Urinary bladder (tissue), 4 donors: ENCODE data around the gene KRTAP10-6. TPM values are rescaled to one million over a fixed set of nuclear protein-coding genes. Genes with fewer than 3 reads are reported as not detected.
"Not testable (repeated sequence)": the region's sequence is repeated elsewhere in the genome, so short reads cannot be mapped to it uniquely, and the experiment has no call there.

Experiments used
- DNase-seq: peaks from one replicate; pipeline ENCODE4 v3.0.0-alpha.2; 2015; ENCODE audit errors: extremely low spot score
- H3K27ac ChIP-seq: one replicate; pipeline ENCODE4 v1.5.1; 2013; ENCODE audit warnings: low read depth, mild to moderate bottlenecking, moderate library complexity
- H3K36me3 ChIP-seq: one replicate; pipeline ENCODE4 v1.6.1; 2013; ENCODE audit warnings: mild to moderate bottlenecking, moderate library complexity; ENCODE audit not compliant: insufficient read depth
- H3K4me1 ChIP-seq: one replicate; pipeline ENCODE4 v1.6.1; 2013; ENCODE audit warnings: mild to moderate bottlenecking, moderate library complexity; ENCODE audit not compliant: insufficient read depth
- H3K4me3 ChIP-seq: one replicate; pipeline ENCODE4 v1.5.1; 2013; ENCODE audit warnings: low read depth, low read length
- WGBS: extraction: QIAGEN DNeasy Blood & Tissue Kit; methylation state at CpG from one replicate; pipeline ENCODE4 v1.1.7; 2013; 5-methylcytosine and 5-hydroxymethylcytosine counted together
- polyA plus RNA-seq: library from polyadenylated mRNA; stranded (reverse); fragments of 200-250 nt; gene quantifications from one replicate; pipeline ENCODE4 v1.2.3, GENCODE V29; 2013
- total RNA-seq: library from RNA; depleted of rRNA; stranded (reverse); fragments of >200 nt; gene quantifications from one replicate; pipeline ENCODE4 v1.2.3, GENCODE V29; 2014
- donor health status: healthy with polysubstance abuse.
- donor health status: healthy.

Gene KRTAP10-6
- total and polyA plus RNA-seq, 2 donors, result not detected

GRCh38 chr21:44557491-44558328 is 34.6 kb downstream of the KRTAP10-6 start:
- DNase-seq, result no peak
- no peaks in the 10 kb centered on the region for H3K4me1 ChIP-seq
- 47% methylated on average over 30 of the region's 30 CpGs for WGBS
- H3K4me3 ChIP-seq, result no peak overlapping the region
- no peak overlapping the region for H3K27ac ChIP-seq
- H3K36me3 ChIP-seq, result no peaks in the 10 kb centered on the region

GRCh38 chr21:44556879-44557278 is 35.4 kb downstream of the KRTAP10-6 start:
- WGBS, result 78% methylated on average over 9 of the region's 9 CpGs
- Histone ChIP-seq H3K36me3 (no peaks in the 10 kb centered on the region), H3K4me3 (no peak overlapping the region), H3K27ac (no peak overlapping the region), H3K4me1 (no peaks in the 10 kb centered on the region)
- DNase-seq, result no peak

DNA sequence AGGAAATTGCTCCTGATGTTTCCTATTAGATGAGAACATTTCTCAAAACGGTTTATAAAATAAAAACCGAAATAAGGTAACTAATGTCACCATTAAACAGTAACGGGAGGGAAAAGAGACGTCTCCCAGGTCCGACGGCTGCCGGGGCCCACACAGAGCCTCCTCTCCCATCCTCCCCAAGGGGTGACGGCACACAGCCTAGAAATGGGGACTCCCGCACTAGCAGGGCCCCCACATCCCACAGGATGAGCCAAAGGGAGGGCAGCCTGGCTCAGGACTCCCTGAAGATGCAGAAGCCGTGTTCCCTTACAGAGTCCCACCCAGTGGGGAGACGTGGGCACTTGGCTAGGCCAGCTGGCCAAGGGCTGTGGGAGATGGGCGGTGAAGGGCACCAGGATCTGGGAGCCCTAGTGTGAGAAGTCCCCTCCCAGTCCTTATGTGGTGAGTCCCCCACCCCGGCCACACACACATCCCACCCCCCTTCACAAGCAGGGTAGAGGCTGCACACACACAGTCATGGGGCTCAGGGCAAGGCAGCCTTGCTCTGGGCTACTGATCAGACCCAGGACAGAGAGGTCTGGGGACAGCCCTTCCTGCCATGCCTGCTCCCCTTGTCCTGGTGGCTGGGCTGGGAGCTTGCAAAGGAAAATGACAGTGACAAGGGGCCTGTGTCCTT is 37.0 kb downstream of the KRTAP10-6 start:
- Histone ChIP-seq H3K4me3 (no peak overlapping the region), H3K4me1 (no peaks in the 10 kb centered on the region), H3K36me3 (no peaks in the 10 kb centered on the region), H3K27ac (no peak overlapping the region)
- 70% methylated on average over 13 of the region's 13 CpGs for WGBS
- no peak for DNase-seq

DNA sequence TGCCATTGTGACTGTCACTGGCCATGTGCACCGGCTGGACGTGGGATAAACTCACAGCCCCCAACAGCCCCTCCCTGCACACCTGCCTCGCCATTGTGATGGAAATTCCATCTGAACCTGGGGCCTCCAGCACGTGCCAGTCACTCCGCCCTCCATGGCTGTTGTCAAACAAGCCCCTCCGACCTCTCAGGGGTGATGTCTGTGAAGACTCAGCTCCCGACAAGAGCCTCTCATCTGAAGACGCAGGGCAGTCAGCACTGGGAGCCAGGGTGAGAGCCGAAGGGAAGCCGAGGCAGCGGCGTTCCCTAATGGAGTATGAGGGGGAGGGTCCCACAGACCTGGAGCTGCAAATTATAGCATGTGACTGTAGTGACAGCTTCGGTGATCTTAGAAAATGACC is 39.6 kb downstream of the KRTAP10-6 start:
- Histone ChIP-seq H3K36me3 (no peaks in the 10 kb centered on the region), H3K4me3 (no peak overlapping the region), H3K4me1 (no peaks in the 10 kb centered on the region), H3K27ac (no peak overlapping the region)
- DNase-seq, result no peak
- 70% methylated on average over 13 of the region's 13 CpGs for WGBS

- Histone ChIP-seq H3K27ac (no peak overlapping the region), H3K36me3 (no peaks in the 10 kb centered on the region), H3K4me1 (no peaks in the 10 kb centered on the region), H3K4me3 (no peak overlapping the region)
- 87% methylated on average over 6 of the region's 6 CpGs for WGBS
- DNase-seq, result no peak
These were observed 40.2 kb downstream of the KRTAP10-6 start for GRCh38 chr21:44552136-44552535.

DNA sequence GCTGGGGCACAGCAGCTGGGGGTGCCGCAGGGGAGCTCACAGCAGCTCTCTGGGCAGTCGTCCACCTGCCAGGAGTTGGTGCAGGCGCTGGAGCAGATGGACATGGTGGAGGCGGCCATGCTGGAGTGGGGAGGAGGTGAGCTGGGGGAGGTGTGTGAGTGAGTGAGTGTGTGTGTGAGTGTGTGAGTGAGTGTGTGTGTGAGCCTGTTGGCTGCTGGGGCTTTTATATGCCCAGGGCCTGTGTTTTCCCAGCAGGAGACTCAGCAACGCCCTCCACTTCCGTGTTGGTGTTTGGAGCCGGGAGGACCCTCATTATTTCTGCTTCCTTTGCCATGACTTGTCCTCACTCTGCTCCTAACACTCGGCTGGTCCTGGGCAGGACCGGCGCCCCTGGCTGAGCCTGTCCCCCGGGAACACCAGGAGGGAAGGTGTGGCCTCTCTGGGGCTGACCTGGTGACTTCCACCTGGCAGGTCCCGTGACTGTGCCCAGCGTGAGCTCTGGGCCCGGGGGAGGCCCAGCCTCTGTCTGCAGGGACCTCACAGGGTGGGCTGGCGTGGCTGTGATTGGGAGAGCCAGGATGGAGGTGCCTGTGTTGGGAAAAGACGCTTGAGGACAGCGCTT is 40.9 kb downstream of the KRTAP10-6 start, which contains the start of gene KRTAP10-2:
Gene KRTAP10-2, minus strand, starts transcription at position 166 of the 622 bp plus-strand sequence. Its CDS starts 47 bp downstream, at position 119.
- H3K4me3 ChIP-seq, result no peak within 1 kb of the TSS
- no peak within 1 kb of the TSS for H3K27ac ChIP-seq
- DNase-seq, result no peak
- no peaks in the 10 kb centered on the region for H3K36me3 ChIP-seq
- no peaks in the 10 kb centered on the region for H3K4me1 ChIP-seq
- WGBS, result 60% methylated on average over 17 of the region's 17 CpGs

DNA sequence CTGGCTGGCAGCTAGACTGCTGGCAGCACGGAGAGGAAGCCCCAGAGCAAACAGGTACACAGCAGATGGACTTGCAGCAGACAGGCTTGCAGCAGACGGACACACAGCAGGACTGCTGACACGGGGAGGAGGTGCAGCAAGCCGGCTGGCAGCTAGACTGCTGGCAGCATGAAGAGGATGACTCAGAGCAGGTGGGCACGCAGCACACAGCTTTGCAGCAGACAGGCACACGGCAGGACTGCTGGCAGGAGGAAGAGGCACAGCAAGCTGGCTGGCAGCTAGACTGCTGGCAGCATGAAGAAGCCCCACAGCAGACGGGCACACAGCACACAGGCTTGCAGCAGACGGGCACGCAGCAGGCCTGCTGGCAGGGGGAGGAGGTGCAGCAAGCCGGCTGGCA is 41.5 kb downstream of the KRTAP10-6 start:
- no peak for DNase-seq
- no peak overlapping the region for H3K27ac ChIP-seq
- no peaks in the 10 kb centered on the region for H3K4me1 ChIP-seq
- no peaks in the 10 kb centered on the region for H3K36me3 ChIP-seq
- WGBS, result 63% methylated on average over 10 of the region's 10 CpGs
- H3K4me3 ChIP-seq, result no peak overlapping the region

DNA sequence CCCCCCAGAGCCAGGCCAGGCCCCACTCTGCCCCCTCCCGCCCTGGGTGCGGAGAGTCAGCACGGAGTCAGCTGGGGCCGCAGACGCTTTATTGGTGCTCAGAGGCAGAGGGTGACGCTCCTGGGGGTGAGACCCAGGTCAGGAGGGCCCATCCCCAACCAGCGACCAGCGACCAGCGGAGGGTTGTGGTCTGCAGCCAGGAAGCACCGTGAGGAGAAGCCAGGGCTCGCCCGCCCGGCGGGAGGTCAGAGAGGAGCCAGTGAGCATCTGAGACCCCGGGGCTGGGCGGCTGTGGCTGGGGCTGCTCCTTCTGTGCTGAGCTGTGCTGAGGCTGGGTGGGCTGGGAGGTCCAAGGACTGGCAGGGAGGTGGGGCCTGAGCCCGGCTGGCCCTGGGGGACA is 42.0 kb downstream of the KRTAP10-6 start:
- H3K27ac ChIP-seq, H3K4me1 ChIP-seq, DNase-seq, H3K4me3 ChIP-seq, H3K36me3 ChIP-seq: not testable (repeated sequence)
- 50% methylated on average over 17 of the region's 17 CpGs for WGBS

- no peak overlapping the region for H3K27ac ChIP-seq
- no peaks in the 10 kb centered on the region for H3K4me1 ChIP-seq
- 72% methylated on average over 25 of the region's 25 CpGs for WGBS
- H3K4me3 ChIP-seq, result no peak overlapping the region
- H3K36me3 ChIP-seq, result no peaks in the 10 kb centered on the region
- no peak for DNase-seq
These were observed 42.6 kb downstream of the KRTAP10-6 start for GRCh38 chr21:44549525-44550211.

- DNase-seq, result peak; percentile 21
- Histone ChIP-seq H3K36me3 (no peaks in the 10 kb centered on the region), H3K4me3 (no peak overlapping the region), H3K4me1 (no peaks in the 10 kb centered on the region), H3K27ac (no peak overlapping the region)
- WGBS, result 29% methylated on average over 14 of the region's 14 CpGs
These were observed 43.4 kb downstream of the KRTAP10-6 start for GRCh38 chr21:44548922-44549321.

DNA sequence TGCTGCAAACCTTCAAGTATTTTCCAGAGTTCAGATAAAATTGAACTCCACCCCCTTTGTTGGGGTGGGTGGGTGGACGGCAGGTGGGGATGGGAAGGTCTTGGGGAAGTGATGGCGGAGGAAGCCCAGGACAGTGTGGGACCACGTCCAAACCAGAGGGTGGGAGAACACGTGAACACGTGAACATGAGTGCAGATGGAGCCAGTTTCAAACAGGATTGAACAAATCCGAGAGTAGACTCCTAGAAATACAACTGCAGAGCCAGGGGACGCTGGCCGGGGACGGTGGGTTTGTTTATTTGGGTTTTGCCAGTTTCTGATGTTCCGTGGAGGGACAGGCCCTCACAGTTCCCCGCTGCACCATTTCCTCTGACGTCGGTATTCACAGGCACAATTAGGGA is 43.9 kb downstream of the KRTAP10-6 start:
- no peak for DNase-seq
- no peaks in the 10 kb centered on the region for H3K4me1 ChIP-seq
- WGBS, result 59% methylated on average over 13 of the region's 13 CpGs
- H3K27ac ChIP-seq, result no peak overlapping the region
- H3K36me3 ChIP-seq, result no peaks in the 10 kb centered on the region
- no peak overlapping the region for H3K4me3 ChIP-seq

DNA sequence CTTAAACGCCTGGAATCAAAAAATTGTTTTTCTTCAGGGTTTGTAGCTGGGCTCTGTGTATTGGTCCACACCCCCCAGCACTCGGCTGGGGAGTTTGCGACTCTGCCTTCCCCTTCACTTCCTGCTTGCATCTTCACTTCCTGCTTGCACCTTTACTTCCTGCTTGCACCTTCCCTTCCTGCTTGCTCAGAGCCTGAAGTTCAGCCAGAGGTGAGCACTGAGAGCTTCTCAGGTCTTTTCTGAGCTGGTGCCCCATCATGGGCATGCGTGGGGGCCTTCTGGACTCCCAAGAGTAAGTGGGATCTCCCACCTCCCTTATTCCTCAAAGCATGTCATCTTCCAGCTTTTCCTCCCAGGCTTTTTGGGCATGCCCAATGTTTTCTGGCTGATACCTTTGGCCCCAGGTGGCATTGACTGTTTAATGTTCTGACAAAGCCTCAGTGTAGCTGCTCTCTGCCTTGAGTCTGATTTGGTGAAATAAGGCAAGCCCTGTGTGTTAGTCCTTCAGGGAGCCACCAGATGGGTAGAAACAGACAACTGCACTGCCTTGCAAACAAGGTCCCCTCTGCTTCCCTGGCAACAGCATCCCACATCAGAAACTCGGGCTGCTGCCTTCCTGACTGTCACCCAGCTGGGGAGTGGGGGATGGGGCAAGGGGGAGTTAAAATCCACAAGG is 44.5 kb downstream of the KRTAP10-6 start:
- Histone ChIP-seq H3K36me3 (no peaks in the 10 kb centered on the region), H3K27ac (no peak overlapping the region), H3K4me3 (no peak overlapping the region), H3K4me1 (no peaks in the 10 kb centered on the region)
- no peak for DNase-seq
- 61% methylated on average over 5 of the region's 5 CpGs for WGBS

GRCh38 chr21:44544566-44544965 is 47.7 kb downstream of the KRTAP10-6 start:
- no peak overlapping the region for H3K27ac ChIP-seq
- no peaks in the 10 kb centered on the region for H3K36me3 ChIP-seq
- 67% methylated on average over 3 of the region's 3 CpGs for WGBS
- H3K4me1 ChIP-seq, result no peaks in the 10 kb centered on the region
- no peak for DNase-seq
- H3K4me3 ChIP-seq, result no peak overlapping the region
